GM21390 (cell line): ENCODE data around the gene THRSP.
"Not testable (repeated sequence)": the region's sequence is repeated elsewhere in the genome, so short reads cannot be mapped to it uniquely, and the experiment has no call there.

Source experiments
- ATAC-seq: cut with Tn5 transposase; IDR thresholded peaks from one replicate; pipeline ENCODE4 v1.9.1; 2021; ENCODE audit not compliant: unreplicated experiment

THRSP gene, protein sequence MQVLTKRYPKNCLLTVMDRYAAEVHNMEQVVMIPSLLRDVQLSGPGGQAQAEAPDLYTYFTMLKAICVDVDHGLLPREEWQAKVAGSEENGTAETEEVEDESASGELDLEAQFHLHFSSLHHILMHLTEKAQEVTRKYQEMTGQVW

DNA sequence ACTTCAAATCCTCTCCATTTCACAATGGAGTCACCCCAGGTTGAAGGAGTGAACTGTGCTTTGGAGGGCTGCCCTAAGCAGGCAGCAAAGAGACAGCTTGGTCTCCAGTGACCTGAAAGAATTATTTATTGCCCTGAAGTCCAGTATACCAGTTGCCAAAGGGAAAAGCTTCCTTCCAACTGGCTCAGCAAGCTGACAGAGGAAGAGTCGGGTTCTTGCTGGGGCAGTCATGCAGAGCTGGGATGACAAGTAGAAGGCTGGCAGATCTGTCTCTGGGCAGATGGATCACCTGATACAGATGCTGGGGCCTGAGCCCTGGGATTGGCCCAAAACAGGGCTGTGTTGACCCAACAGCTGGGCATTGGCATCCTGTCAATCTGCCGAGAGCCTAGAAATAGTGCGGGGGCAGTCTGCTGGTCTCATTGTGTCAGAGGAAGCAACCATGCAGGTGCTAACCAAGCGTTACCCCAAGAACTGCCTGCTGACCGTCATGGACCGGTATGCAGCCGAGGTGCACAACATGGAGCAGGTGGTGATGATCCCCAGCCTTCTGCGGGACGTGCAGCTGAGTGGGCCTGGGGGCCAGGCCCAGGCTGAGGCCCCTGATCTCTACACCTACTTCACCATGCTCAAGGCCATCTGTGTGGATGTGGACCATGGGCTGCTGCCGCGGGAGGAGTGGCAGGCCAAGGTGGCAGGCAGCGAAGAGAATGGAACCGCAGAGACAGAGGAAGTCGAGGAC, at the start of gene THRSP:
Gene THRSP, plus strand, starts transcription at position 422 of the 742 bp plus-strand sequence. Its CDS starts 21 bp downstream, at position 443.
- no peak for ATAC-seq

GRCh38 chr11:78014937-78015520, 48.6 kb upstream of the THRSP start:
- not testable (repeated sequence) for ATAC-seq

DNA sequence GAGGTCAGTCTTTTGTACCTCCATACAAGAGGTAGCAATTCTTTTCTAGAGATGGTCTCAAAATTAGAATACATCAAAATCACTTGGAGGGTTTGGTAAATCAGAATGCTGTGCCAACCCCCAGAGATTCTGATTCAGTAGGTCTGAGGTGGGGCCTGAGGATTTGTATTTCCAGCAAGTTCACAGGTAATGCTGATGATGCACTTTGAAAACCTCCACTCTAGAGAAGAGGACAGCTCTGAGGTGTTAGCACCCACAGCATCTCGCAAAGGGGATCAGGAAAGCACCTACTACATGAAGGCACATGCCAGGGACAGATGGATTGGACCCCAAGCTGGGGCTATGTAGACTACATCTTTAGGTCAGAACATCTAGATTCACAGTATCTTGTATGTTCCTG, 47.8 kb upstream of the THRSP start:
- no peak for ATAC-seq

GRCh38 chr11:78019808-78020207, 43.9 kb upstream of the THRSP start:
- ATAC-seq, result no peak

DNA sequence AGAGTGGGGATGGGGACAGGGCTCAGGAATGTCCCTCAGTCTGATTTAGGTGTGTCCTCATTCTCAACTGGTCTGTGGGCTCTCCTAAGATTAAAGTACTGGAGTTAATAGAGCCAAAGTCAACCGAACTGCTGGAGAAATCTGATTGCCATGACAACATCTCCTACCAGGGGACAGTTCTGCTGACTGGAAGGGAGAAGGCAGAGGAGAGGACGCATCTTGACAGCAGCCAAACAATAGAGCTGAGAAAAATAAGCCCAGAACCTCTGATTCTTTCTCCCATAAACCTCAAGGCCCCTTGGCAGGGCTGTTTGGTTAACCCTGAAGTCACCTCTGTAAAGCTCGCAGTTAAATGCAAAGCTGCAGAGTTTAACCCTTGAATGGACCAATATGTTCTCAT, 43.4 kb upstream of the THRSP start:
- no peak for ATAC-seq

DNA sequence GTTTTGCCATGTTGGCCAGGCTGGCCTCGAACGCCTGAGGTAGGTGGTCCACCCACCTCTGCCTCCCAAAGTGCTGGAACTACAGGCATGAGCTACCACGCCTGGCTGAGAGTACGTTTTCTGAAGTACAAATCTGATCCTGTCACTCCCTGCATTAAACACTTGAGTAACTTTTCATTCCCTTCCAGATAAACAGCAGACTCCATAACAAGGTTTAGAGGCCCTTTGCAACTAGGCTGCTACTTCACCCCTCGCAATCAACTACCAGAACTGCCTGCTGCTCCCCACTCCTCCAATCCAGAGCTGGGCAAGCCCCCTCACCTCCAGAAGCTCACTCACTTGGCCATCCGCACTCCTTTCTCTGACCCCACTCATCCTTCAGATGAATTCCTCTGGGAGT, 42.0 kb upstream of the THRSP start:
- ATAC-seq, result no peak

DNA sequence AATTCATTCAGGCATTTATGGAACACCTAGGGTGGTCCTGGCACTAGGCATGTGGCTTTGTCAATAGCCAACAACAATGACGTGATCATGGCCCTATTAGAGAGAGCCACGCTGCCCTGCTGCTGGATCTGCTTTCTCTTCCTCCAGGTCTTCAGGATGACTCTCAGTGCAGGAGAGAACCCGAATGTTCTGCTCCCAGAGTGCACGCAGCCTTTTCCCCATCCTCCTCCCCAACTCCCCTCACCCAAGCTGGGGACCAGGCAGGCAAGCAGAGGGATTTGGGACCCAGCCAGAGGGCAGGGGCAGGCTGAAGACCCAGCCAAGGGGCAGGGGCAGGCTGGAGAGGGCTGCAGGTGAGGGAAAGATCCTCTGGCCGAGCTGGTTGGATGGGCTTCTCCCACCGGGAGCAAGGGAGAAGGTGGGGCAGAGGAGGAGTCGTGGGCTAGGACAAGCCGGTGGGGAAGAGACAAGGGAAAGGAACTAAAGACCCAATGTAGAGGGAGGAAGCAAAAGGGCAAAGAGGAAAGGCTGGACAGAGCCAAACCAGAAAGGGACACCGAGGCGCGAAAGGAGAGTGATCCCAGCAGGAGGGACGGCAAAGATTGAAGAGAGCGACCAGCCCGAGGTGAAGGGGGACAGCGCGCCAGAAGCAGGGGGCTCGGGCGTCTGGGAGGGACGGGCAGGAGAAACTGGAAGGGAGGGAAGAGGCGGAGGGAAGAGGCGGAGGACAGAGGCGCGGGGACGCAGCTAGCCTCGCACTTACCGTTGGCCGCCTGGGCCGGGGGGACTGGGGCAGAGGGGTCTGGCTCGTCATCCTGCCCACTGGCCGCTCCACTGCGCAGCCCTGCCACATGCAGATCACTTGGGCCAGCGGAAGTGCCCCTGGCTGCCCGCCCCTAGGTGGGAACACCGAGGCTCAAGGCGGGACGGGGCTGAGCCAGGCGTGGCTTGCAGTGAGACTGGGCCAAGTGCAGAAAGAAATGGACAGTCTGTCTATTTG, 41.0 kb upstream of the THRSP start, which contains the start of gene KCTD14:
Gene KCTD14, minus strand, starts transcription at position 880 of the 1,000 bp plus-strand sequence. Its CDS starts 27 bp downstream, at position 853.
- no peak for ATAC-seq

GRCh38 chr11:78023426-78023825, 40.2 kb upstream of the THRSP start:
- ATAC-seq, result no peak

DNA sequence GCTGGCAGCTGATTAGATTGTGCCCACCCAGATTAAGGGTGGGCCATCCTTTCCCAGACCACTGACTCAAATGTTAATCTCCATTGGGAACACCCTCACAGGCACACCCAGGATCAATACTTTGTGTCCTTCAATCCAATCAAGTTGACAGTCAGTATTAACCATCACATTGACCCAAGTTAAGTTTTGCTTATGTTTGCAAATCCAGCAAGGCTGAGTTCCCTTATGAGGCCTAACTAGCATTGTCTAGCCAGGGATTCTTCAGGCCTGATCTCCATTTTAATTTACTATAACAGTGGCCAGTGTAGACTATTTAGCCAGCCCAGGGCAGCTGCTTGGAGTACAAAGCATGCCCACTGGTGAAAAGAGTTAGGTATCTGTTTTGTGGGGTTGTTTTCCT, 38.3 kb upstream of the THRSP start:
- no peak for ATAC-seq

GRCh38 chr11:78027759-78028158, 35.9 kb upstream of the THRSP start:
- no peak for ATAC-seq

GRCh38 chr11:78028423-78028822, 35.2 kb upstream of the THRSP start:
- not testable (repeated sequence) for ATAC-seq

- ATAC-seq, result no peak
These were observed 33.0 kb upstream of the THRSP start for GRCh38 chr11:78030429-78031325.

DNA sequence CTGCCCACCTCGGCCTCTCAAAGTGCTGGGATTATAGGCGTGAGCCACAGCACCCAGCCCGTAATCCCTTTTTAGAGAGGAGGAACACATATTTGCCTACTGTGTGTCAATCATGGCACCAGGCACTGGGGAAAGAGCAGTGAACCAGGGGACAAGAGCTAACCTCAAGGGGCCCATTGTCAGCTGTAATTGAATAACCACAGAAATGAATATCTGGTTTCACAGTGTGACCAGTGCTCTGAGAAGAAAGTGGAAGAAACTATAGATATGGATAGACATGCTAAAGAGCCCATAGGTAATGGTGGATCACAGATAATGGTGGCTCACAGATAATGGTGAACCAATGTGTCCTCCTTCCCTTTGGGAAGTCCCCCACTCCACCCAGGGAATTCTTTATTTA, 32.0 kb upstream of the THRSP start:
- ATAC-seq, result peak; percentile 64

GRCh38 chr11:78032090-78032489, 31.6 kb upstream of the THRSP start:
- no peak for ATAC-seq

DNA sequence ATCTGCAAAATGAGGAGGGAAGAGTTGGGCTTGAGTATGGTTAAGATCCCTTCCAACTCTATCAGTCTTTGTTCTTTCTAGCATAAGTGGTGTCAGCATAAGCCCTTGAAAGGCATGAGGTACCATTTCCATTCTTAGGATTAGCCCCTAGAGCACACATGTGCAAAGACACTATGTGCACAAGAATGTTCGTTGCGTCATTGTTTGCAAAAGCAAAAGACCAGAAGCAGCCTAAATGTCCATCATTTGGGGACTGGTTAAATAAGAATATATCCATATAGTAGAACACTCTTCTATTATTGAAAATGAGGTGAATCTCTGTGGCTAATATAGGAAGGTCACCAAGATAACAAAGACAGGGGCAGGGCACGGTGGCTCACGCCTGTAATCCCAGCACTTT, 30.6 kb upstream of the THRSP start:
- ATAC-seq, result no peak

- ATAC-seq, result no peak
These were observed 29.0 kb upstream of the THRSP start for GRCh38 chr11:78034623-78035022.

DNA sequence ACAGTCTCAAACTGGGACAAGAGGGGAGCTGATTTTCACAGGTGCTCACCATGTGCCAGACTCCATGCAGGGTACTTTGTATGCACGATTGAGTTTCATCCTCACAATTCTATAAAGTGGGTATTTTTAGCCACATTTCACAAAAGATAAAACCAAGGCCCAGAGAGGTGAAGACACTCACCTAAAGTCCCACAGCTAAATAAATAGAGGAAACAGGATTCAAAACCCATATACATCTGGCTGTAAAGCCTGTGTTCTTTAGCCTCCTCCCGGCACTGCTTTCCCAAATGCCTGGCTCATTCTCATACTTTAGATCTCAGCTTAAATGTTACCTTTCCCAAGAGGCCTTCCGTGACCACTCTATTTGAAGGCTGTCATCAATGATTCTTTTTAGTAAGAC, 27.3 kb upstream of the THRSP start:
- ATAC-seq, result no peak

DNA sequence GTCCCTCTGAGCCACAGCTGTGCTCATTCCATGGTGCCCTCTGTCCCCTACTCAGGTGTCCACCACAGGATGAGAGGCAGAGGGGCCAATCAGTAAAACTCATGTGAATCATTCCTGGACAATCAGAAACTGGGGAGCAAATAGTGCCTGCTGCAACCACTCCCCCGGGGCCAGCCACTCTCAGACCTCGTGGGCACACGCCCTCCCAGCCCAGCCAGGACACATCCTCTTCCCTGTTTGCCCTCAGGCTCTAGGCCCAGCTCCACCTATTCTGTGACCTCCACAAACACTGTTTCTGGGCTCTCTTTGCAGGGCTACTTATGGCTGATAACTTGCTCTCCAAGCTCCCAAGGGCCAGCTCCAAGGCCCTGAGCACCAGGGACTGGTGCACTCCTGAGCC, 26.6 kb upstream of the THRSP start:
- no peak for ATAC-seq

GRCh38 chr11:78037825-78038620, 25.6 kb upstream of the THRSP start:
- ATAC-seq, result no peak
